ENCODE data around the gene SLC16A7. TPM values are rescaled to one million over a fixed set of nuclear protein-coding genes. Genes with fewer than 3 reads are reported as not detected.
"Not testable (repeated sequence)": the region's sequence is repeated elsewhere in the genome, so short reads cannot be mapped to it uniquely, and the experiment has no call there.

Gene SLC16A7
- total RNA-seq, 1 donor from 2014 or later, result 25.0 TPM

DNA sequence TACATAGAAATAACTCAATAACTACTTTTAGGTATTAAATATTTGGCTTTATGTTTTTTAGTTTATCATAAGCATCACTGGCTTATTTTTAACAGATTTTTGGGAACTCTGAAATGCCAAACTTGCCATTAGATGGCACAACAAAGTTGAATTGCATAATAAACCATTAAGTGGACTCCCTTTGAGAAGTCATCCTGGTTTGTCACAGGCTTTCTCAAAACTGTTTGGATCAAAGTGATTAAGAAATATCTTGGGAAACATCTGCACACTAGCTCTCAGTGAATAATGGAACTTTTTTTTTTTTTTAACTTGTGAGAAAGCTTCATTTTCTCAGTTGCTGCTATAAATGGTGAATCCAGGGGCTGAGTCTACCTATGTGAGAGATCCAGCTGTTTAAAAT, 4.3 kb downstream of the SLC16A7 start:
- TF ChIP-seq, protein P1, sequence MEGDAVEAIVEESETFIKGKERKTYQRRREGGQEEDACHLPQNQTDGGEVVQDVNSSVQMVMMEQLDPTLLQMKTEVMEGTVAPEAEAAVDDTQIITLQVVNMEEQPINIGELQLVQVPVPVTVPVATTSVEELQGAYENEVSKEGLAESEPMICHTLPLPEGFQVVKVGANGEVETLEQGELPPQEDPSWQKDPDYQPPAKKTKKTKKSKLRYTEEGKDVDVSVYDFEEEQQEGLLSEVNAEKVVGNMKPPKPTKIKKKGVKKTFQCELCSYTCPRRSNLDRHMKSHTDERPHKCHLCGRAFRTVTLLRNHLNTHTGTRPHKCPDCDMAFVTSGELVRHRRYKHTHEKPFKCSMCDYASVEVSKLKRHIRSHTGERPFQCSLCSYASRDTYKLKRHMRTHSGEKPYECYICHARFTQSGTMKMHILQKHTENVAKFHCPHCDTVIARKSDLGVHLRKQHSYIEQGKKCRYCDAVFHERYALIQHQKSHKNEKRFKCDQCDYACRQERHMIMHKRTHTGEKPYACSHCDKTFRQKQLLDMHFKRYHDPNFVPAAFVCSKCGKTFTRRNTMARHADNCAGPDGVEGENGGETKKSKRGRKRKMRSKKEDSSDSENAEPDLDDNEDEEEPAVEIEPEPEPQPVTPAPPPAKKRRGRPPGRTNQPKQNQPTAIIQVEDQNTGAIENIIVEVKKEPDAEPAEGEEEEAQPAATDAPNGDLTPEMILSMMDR (IDR thresholded peaks at IDR 0.05), result no peak
- H3K36me3 Mint-ChIP-seq (ENCODE audit: low read depth), result no peaks in the 10 kb centered on the region
- H3K9me3 Mint-ChIP-seq (ENCODE audit: low read depth), result no peaks in the 10 kb centered on the region
- no peaks in the 10 kb centered on the region for H3K27me3 Mint-ChIP-seq (ENCODE audit: low read depth)
- no peak for DNase-seq (ENCODE audit: low spot score)
- no peak overlapping the region for H3K27ac Mint-ChIP-seq (ENCODE audit: unreplicated experiment)
- H3K4me1 Mint-ChIP-seq (ENCODE audit: low read depth), result peaks cover 24% of the 10 kb centered on the region
- no peak overlapping the region for H3K4me3 Mint-ChIP-seq (ENCODE audit: unreplicated experiment)

GRCh38 chr12:59603754-59604153, 7.9 kb downstream of the SLC16A7 start:
- DNase-seq (ENCODE audit: low spot score), result no peak
- Mint-ChIP-seq H3K36me3 (ENCODE audit: low read depth) (no peaks in the 10 kb centered on the region), H3K9me3 (ENCODE audit: low read depth) (no peaks in the 10 kb centered on the region), H3K4me3 (ENCODE audit: unreplicated experiment) (no peak overlapping the region), H3K27ac (ENCODE audit: unreplicated experiment) (no peak overlapping the region), H3K4me1 (ENCODE audit: low read depth) (no peaks in the 10 kb centered on the region), H3K27me3 (ENCODE audit: low read depth) (no peaks in the 10 kb centered on the region)
- TF ChIP-seq, protein P1 (IDR thresholded peaks at IDR 0.05), result no peak

- not testable (repeated sequence) for H3K4me1 Mint-ChIP-seq (ENCODE audit: low read depth); H3K27ac Mint-ChIP-seq (ENCODE audit: unreplicated experiment); DNase-seq (ENCODE audit: low spot score); H3K4me3 Mint-ChIP-seq (ENCODE audit: unreplicated experiment); H3K27me3 Mint-ChIP-seq (ENCODE audit: low read depth)
- H3K9me3 Mint-ChIP-seq (ENCODE audit: low read depth), result peaks cover 20% of the 10 kb centered on the region
- H3K36me3 Mint-ChIP-seq (ENCODE audit: low read depth), result peaks cover 14% of the 10 kb centered on the region
These were observed 17.1 kb downstream of the SLC16A7 start for GRCh38 chr12:59612823-59613434.

- Mint-ChIP-seq H3K27me3 (ENCODE audit: low read depth) (no peaks in the 10 kb centered on the region), H3K4me1 (ENCODE audit: low read depth) (peaks cover 10% of the 10 kb centered on the region), H3K4me3 (ENCODE audit: unreplicated experiment) (no peak overlapping the region)
These were observed 19.8 kb downstream of the SLC16A7 start for GRCh38 chr12:59615392-59616165.

DNA sequence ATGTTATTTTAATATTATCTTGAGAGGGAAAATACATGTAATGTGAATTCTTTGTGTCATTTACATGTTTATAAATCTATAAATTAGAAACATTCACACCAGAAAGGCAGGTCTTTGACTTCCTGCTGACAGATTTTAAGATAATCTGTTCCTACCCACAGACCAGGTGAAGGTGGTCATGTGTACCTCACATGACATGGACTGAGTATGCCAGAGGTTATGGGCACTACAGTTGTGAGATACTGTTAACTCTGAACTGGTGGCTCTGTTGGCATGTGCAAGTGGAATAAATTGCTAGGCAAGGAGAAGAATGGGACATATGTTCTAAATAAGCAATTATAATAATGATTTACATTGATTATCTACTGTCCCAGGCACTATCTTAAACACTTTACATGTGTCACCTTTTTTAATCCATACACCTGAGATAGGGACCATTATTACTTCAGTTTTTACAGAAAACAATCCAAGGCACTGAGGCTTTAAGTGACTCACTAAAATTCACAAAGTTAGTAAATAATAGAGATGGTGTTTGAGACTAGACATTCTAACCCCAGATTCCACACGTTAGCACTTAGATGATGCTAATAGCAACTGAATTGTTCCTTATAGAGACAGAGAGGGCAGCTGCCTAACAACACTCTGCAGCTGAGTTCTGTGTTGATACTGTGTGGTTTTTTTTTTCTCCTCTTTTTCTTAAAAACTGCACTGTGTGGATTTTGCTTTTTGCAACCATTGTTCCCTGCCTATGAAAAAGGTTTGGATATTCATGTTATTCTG, 23.8 kb downstream of the SLC16A7 start:
- peaks cover 11% of the 10 kb centered on the region for H3K4me1 Mint-ChIP-seq (ENCODE audit: low read depth)
- no peak for DNase-seq (ENCODE audit: low spot score)
- no peaks in the 10 kb centered on the region for H3K27me3 Mint-ChIP-seq (ENCODE audit: low read depth)
- H3K9me3 Mint-ChIP-seq (ENCODE audit: low read depth), result no peaks in the 10 kb centered on the region
- H3K27ac Mint-ChIP-seq (ENCODE audit: unreplicated experiment), result no peak overlapping the region
- TF ChIP-seq, protein P1 (IDR thresholded peaks at IDR 0.05), result no peak
- H3K36me3 Mint-ChIP-seq (ENCODE audit: low read depth), result no peaks in the 10 kb centered on the region
- no peak overlapping the region for H3K4me3 Mint-ChIP-seq (ENCODE audit: unreplicated experiment)

More at GRCh38 chr12:59615392-59616165, 19.8 kb downstream of the SLC16A7 start:
- Mint-ChIP-seq H3K27ac (ENCODE audit: unreplicated experiment) (no peak overlapping the region), H3K9me3 (ENCODE audit: low read depth) (peaks cover 20% of the 10 kb centered on the region), H3K36me3 (ENCODE audit: low read depth) (peaks cover 14% of the 10 kb centered on the region)
- no peak for DNase-seq (ENCODE audit: low spot score)
- TF ChIP-seq, protein P1 (IDR thresholded peaks at IDR 0.05), result no peak

Data from chondrocyte (in vitro differentiated cells).